Measurements from ENCODE around the gene NIPA2.

The NIPA2 gene

GRCh38 chr15:22844421-22845288 lies 6.2 kb downstream of the NIPA2 start:
- no peak for DNase-seq

- no peak for DNase-seq
These were observed 6.9 kb downstream of the NIPA2 start for GRCh38 chr15:22845289-22845900.

GRCh38 chr15:22846073-22846472 lies 7.6 kb downstream of the NIPA2 start:
- no peak for DNase-seq

- no peak for DNase-seq
These were observed 11.6 kb downstream of the NIPA2 start for GRCh38 chr15:22850055-22850454.

GRCh38 chr15:22851513-22851912 lies 13.0 kb downstream of the NIPA2 start:
- no peak for DNase-seq

- no peak for DNase-seq
These were observed 17.3 kb downstream of the NIPA2 start for GRCh38 chr15:22855791-22856190.

GRCh38 chr15:22856659-22857058 lies 18.2 kb downstream of the NIPA2 start:
- no peak for DNase-seq

GRCh38 chr15:22861161-22861560 lies 22.7 kb downstream of the NIPA2 start:
- DNase-seq, result no peak

GRCh38 chr15:22863356-22863755 lies 24.9 kb downstream of the NIPA2 start:
- no peak for DNase-seq

- no peak for DNase-seq
These were observed 27.6 kb downstream of the NIPA2 start for GRCh38 chr15:22866079-22866478.

- DNase-seq, result no peak
These were observed 29.4 kb downstream of the NIPA2 start for GRCh38 chr15:22867886-22868285.

GRCh38 chr15:22868495-22868894 lies 30.0 kb downstream of the NIPA2 start:
- no peak for DNase-seq

GRCh38 chr15:22868928-22869327 lies 30.5 kb downstream of the NIPA2 start:
- no peak for DNase-seq

GRCh38 chr15:22869856-22870255 lies 31.4 kb downstream of the NIPA2 start:
- no peak for DNase-seq

GRCh38 chr15:22870865-22871264 lies 32.4 kb downstream of the NIPA2 start:
- no peak for DNase-seq

- peak; percentile 45 for DNase-seq
These were observed 33.1 kb downstream of the NIPA2 start for GRCh38 chr15:22871481-22872086.

- DNase-seq, result peak; percentile 21
These were observed 34.7 kb downstream of the NIPA2 start for GRCh38 chr15:22872936-22873701.

- DNase-seq, result no peak
These were observed 35.4 kb downstream of the NIPA2 start for GRCh38 chr15:22873841-22874240.

GRCh38 chr15:22874256-22874655 lies 35.8 kb downstream of the NIPA2 start:
- DNase-seq, result no peak

GRCh38 chr15:22874966-22875365 lies 36.5 kb downstream of the NIPA2 start:
- no peak for DNase-seq

- no peak for DNase-seq
These were observed 38.7 kb downstream of the NIPA2 start for GRCh38 chr15:22877117-22877516.

GRCh38 chr15:22877607-22878006 lies 39.1 kb downstream of the NIPA2 start:
- DNase-seq, result no peak

GRCh38 chr15:22878103-22878502 lies 39.6 kb downstream of the NIPA2 start:
- DNase-seq, result no peak

Measured in NCI-H82 (cell line).